Measurements from ENCODE around the gene ANKRD52. TPM values are rescaled to one million over a fixed set of nuclear protein-coding genes. Genes with fewer than 3 reads are reported as not detected.

Gene ANKRD52
- total RNA-seq, 1 donor from 2014 or later = 63.2 TPM

DNA sequence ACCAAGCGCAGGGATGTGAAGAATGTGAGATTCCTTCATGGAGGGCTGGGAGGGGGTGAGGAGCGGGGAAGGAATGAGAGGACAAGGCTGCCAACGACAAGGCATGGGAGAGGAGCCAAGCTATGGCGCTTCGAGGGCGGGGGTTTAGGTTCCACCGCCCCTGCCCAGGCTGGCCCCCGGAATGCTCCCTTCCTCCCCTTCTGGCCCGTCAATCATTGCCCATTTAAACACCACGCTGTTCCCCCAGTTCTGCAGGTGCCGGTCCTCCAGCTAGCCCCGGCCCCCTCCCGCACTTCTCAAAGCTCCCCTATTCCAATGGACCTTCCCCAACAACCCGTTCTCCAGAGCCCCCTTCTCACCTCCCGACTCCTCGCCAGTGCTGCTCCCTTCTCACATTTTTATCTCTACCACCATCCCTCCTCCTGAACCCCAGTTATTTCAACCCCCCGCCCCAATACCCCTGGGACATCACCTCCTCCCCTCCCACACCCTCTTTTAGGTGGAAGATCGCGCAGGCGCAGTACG is 36.9 kb downstream of the ANKRD52 start:
- Mint-ChIP-seq H3K9me3 (no peaks in the 10 kb centered on the region), H3K27me3 (ENCODE audit: low read depth) (no peaks in the 10 kb centered on the region), H3K27ac (peak overlapping the region; percentile 99), H3K4me3 (peak overlapping the region; percentile 93), H3K36me3 (peaks cover 7% of the 10 kb centered on the region), H3K4me1 (peaks cover 33% of the 10 kb centered on the region)
- TF ChIP-seq, protein P1, sequence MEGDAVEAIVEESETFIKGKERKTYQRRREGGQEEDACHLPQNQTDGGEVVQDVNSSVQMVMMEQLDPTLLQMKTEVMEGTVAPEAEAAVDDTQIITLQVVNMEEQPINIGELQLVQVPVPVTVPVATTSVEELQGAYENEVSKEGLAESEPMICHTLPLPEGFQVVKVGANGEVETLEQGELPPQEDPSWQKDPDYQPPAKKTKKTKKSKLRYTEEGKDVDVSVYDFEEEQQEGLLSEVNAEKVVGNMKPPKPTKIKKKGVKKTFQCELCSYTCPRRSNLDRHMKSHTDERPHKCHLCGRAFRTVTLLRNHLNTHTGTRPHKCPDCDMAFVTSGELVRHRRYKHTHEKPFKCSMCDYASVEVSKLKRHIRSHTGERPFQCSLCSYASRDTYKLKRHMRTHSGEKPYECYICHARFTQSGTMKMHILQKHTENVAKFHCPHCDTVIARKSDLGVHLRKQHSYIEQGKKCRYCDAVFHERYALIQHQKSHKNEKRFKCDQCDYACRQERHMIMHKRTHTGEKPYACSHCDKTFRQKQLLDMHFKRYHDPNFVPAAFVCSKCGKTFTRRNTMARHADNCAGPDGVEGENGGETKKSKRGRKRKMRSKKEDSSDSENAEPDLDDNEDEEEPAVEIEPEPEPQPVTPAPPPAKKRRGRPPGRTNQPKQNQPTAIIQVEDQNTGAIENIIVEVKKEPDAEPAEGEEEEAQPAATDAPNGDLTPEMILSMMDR (IDR thresholded peaks at IDR 0.05; ENCODE audit: unreplicated experiment) = no peak
- peak in 1 of 2 experiments; percentile 75 for DNase-seq (ENCODE audit: low spot score in 2 of 2, unreplicated experiment in 2 of 2)

DNA sequence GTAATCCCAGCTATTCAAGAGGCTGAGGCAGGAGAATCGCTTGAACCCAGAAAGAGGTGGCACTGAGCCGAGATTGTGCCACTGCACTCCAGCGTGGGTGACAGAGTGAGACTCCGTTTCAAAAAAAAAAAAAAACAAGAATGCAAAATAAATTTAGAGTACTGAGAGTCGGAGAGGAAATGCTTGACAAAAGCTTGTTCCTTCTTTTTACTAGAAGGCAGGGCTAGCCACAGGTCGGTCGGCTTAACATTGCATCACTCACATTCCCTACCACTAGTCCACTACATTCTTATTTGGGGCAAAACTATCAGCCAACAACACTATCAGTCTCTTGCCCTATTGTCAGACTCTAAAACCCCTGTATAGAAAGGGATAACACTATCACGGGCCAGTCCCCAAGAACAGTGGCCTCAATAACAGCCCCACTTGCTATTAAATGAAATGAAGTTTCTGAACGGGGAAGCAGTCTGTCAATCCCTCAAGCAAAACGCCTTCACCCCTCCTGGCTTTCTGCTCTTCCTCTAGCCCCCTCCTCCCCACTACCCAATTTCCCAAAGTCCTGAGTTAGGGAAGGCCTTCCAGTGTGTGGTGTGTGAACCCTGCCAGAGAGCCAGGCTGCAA is 37.5 kb downstream of the ANKRD52 start:
- TF ChIP-seq, protein P1 (IDR thresholded peaks at IDR 0.05; ENCODE audit: unreplicated experiment) = no peak
- Mint-ChIP-seq H3K9me3 (no peaks in the 10 kb centered on the region), H3K27ac (peak overlapping the region; percentile 99), H3K27me3 (ENCODE audit: low read depth) (no peaks in the 10 kb centered on the region), H3K4me1 (peaks cover 33% of the 10 kb centered on the region), H3K4me3 (peak overlapping the region; percentile 93), H3K36me3 (peaks cover 6% of the 10 kb centered on the region)
- no peak for DNase-seq (ENCODE audit: low spot score in 2 of 2, unreplicated experiment in 2 of 2)

DNA sequence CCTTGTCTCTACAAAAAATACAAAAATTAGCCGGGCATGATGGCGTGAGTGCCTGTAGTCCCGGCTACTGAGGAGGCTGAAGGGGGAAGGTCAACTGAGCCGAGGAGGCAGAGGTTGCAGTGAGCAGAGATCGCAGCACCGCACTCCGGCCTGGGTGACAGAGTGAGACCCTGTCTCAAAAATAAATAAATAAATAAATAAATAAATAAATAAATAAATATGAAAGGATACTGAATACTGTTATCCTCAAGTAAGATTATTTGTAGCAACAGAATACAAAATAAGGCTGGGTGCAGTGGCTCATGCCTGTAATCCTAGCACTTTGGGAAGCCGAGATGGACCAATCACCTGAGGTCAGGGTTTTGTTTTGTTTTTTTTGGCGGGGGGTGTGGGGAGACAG is 38.3 kb downstream of the ANKRD52 start:
- Mint-ChIP-seq H3K27me3 (ENCODE audit: low read depth) (no peaks in the 10 kb centered on the region), H3K36me3 (peaks cover 11% of the 10 kb centered on the region), H3K4me3 (peak overlapping the region; percentile 36), H3K4me1 (peaks cover 27% of the 10 kb centered on the region), H3K9me3 (no peaks in the 10 kb centered on the region), H3K27ac (peak overlapping the region; percentile 77)
- DNase-seq (ENCODE audit: low spot score in 2 of 2, unreplicated experiment in 2 of 2) = no peak
- TF ChIP-seq, protein P1 (IDR thresholded peaks at IDR 0.05; ENCODE audit: unreplicated experiment) = no peak

DNA sequence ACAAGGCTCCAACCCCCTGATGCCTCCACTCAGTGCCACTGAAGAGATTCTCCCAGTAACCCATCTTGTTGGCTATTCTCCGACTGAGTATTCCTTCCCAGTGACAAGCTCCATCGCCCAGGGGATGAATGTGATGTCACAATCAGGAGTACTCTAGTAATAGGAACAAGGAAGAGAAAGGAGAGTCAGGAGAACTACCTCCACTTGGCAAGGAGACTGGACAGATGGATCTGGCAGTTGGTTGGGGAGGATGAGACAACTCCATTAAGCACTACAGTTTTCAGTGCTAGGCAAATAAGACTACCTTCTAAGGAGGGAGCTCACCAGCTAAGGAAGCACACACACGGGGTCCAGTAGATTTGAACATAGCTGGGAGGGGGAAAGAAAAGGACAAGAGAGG is 41.7 kb downstream of the ANKRD52 start:
- Mint-ChIP-seq H3K36me3 (peaks cover 24% of the 10 kb centered on the region), H3K27ac (peak overlapping the region; percentile 0), H3K4me1 (peaks cover 8% of the 10 kb centered on the region), H3K27me3 (ENCODE audit: low read depth) (no peaks in the 10 kb centered on the region), H3K4me3 (no peak overlapping the region), H3K9me3 (no peaks in the 10 kb centered on the region)
- TF ChIP-seq, protein P1 (IDR thresholded peaks at IDR 0.05; ENCODE audit: unreplicated experiment) = no peak
- no peak for DNase-seq (ENCODE audit: low spot score in 2 of 2, unreplicated experiment in 2 of 2)

DNA sequence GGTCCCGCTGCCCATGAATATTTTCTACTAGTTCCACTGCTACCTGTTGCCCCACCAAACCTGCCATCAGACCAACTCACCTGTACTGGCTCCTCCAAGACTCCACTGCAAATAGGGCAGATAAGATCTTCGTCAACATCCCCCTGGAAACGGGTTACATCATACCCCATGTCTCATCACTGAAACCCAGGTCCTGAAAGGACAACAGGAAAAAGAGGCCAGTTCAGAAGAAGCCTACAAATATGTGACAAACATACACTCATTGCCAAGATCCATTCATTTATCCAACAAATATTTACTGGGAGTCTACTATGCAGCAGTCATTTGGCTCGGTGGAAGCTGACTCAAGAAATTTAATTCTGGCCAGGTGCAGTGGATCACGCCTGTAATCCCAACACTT is 44.3 kb downstream of the ANKRD52 start:
- DNase-seq (ENCODE audit: low spot score in 2 of 2, unreplicated experiment in 2 of 2) = no peak
- Mint-ChIP-seq H3K4me3 (no peak overlapping the region), H3K27me3 (ENCODE audit: low read depth) (no peaks in the 10 kb centered on the region), H3K27ac (no peak overlapping the region), H3K9me3 (no peaks in the 10 kb centered on the region), H3K4me1 (no peaks in the 10 kb centered on the region), H3K36me3 (peaks cover 40% of the 10 kb centered on the region)
- TF ChIP-seq, protein P1 (IDR thresholded peaks at IDR 0.05; ENCODE audit: unreplicated experiment) = no peak
